ENCODE data around the gene RUSF1.

DNA sequence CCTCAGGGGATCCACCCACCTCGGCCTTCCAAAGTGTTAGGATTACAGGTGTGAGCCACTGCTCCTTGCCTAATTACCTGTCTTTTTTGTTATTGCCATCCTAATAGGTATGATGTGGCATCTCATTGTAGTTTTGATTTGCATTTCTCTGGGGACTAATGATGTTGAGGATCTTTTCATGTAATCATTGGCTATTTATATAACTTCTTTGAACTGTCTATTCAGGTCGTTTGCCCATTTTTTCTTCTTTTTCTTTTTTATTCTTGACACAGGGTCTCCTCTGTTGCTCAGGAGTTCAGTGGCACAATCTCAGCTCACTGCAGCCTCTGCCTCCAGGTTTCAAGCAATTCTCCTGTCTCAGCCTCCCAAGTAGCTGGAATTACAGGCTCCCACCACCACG is 37.6 kb downstream of the RUSF1 start:
- no peak for TF ChIP-seq EZH2 (IDR thresholded peaks at IDR 0.05; ENCODE audit: low read length, unreplicated experiment)
- TF ChIP-seq, protein P1, sequence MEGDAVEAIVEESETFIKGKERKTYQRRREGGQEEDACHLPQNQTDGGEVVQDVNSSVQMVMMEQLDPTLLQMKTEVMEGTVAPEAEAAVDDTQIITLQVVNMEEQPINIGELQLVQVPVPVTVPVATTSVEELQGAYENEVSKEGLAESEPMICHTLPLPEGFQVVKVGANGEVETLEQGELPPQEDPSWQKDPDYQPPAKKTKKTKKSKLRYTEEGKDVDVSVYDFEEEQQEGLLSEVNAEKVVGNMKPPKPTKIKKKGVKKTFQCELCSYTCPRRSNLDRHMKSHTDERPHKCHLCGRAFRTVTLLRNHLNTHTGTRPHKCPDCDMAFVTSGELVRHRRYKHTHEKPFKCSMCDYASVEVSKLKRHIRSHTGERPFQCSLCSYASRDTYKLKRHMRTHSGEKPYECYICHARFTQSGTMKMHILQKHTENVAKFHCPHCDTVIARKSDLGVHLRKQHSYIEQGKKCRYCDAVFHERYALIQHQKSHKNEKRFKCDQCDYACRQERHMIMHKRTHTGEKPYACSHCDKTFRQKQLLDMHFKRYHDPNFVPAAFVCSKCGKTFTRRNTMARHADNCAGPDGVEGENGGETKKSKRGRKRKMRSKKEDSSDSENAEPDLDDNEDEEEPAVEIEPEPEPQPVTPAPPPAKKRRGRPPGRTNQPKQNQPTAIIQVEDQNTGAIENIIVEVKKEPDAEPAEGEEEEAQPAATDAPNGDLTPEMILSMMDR (conservative IDR thresholded peaks at IDR 0.05; ENCODE audit: low read depth, low read length) = no peak

Measured in PC-3 (cell line).